Astrocyte (in vitro differentiated cells and primary cell): Measurements from ENCODE around the gene LGALS3BP. TPM values are rescaled to one million over a fixed set of nuclear protein-coding genes. Genes with fewer than 3 reads are reported as not detected.
"Not testable (repeated sequence)": the region's sequence is repeated elsewhere in the genome, so short reads cannot be mapped to it uniquely, and the experiment has no call there.

Experiments
- DNase-seq: peaks from one replicate; pipeline ENCODE4 v3.0.0-alpha.2; 2010; ENCODE audit warnings: low read depth
- FAIRE-seq: peaks from 2 replicates; lab custom pipeline; 2011; peaks lifted over from hg19 to GRCh38; lab: Jason Lieb, UNC
- H2AFZ ChIP-seq: 2 replicates; pipeline ENCODE4 v1.6.0; 2012; ENCODE audit warnings: low read depth, low read length, inconsistent platforms
- H3K27ac ChIP-seq: 2 replicates; pipeline ENCODE4 v1.5.1; 2011; ENCODE audit warnings: low read depth, low read length, inconsistent platforms
- H3K27me3 ChIP-seq: 2 replicates; pipeline ENCODE4 v1.6.0; 2011; ENCODE audit warnings: low read length, inconsistent platforms; ENCODE audit not compliant: insufficient read depth
- H3K36me3 ChIP-seq: 2 replicates; pipeline ENCODE4 v1.5.1; 2011; ENCODE audit warnings: low read length, inconsistent platforms; ENCODE audit not compliant: insufficient read depth
- H3K4me1 ChIP-seq: 2 replicates; pipeline ENCODE4 v1.5.1; 2011; ENCODE audit warnings: low read length, inconsistent platforms; ENCODE audit not compliant: insufficient read depth
- H3K4me2 ChIP-seq: 2 replicates; pipeline ENCODE4 v1.6.0; 2012; ENCODE audit warnings: low read length, inconsistent platforms
- H3K4me3 ChIP-seq: 2 replicates; pipeline ENCODE4 v1.5.1; 2011; ENCODE audit warnings: low read depth, mild to moderate bottlenecking, low read length, inconsistent platforms; ENCODE audit not compliant: insufficient read depth
- H3K79me2 ChIP-seq: 2 replicates; pipeline ENCODE4 v1.6.0; 2012; ENCODE audit warnings: mild to moderate bottlenecking, low read length, inconsistent platforms; ENCODE audit not compliant: insufficient read depth
- H3K9ac ChIP-seq: 2 replicates; pipeline ENCODE4 v1.6.0; 2012; ENCODE audit warnings: mild to moderate bottlenecking, low read length, inconsistent platforms
- H3K9me3 ChIP-seq: 2 replicates; pipeline ENCODE4 v1.5.1; 2012; ENCODE audit warnings: low read depth, mild to moderate bottlenecking, low read length, inconsistent platforms; ENCODE audit not compliant: insufficient read depth
- H4K20me1 ChIP-seq: 2 replicates; pipeline ENCODE4 v1.6.0; 2012; ENCODE audit warnings: low read length, inconsistent platforms; ENCODE audit not compliant: insufficient read depth
- H3K27ac Mint-ChIP-seq: one replicate; pipeline ENCODE4 v1.8.0; 2021; ENCODE audit warnings: mild to moderate bottlenecking, mixed read lengths; ENCODE audit not compliant: unreplicated experiment
- H3K27me3 Mint-ChIP-seq: one replicate; pipeline ENCODE4 v1.8.0; 2021; ENCODE audit warnings: low read depth, mixed read lengths; ENCODE audit not compliant: unreplicated experiment
- H3K36me3 Mint-ChIP-seq: one replicate; pipeline ENCODE4 v1.8.0; 2021; ENCODE audit warnings: low read depth, mixed read lengths; ENCODE audit not compliant: unreplicated experiment
- H3K4me1 Mint-ChIP-seq: one replicate; pipeline ENCODE4 v1.8.0; 2021; ENCODE audit warnings: low read depth, mixed read lengths; ENCODE audit not compliant: unreplicated experiment
- H3K4me3 Mint-ChIP-seq: one replicate; pipeline ENCODE4 v1.8.0; 2021; ENCODE audit warnings: mild to moderate bottlenecking, moderate library complexity, mixed read lengths; ENCODE audit not compliant: unreplicated experiment
- H3K9me3 Mint-ChIP-seq: one replicate; pipeline ENCODE4 v1.8.0; 2021; ENCODE audit warnings: mild to moderate bottlenecking, mixed read lengths; ENCODE audit not compliant: unreplicated experiment
- EZH2 ChIP-seq: IDR thresholded peaks from 2 replicates; pipeline ENCODE4 v1.6.1; 2012; ENCODE audit warnings: mild to moderate bottlenecking, low read length, inconsistent platforms; ENCODE audit not compliant: insufficient read depth
- total RNA-seq: library from RNA; stranded (reverse); gene quantifications from 2 replicates; pipeline ENCODE4 v1.2.1, GENCODE V29; 2021
- TF ChIP-seq, protein P1 (sequence below): IDR thresholded peaks from 2 replicates; pipeline ENCODE4 v1.5.1; 2011; ENCODE audit warnings: low read depth, mild to moderate bottlenecking, inconsistent platforms, low read length, moderate library complexity; ENCODE audit not compliant: insufficient read depth

LGALS3BP gene
- total RNA-seq, 1 donor from 2014 or later: 495 TPM

DNA sequence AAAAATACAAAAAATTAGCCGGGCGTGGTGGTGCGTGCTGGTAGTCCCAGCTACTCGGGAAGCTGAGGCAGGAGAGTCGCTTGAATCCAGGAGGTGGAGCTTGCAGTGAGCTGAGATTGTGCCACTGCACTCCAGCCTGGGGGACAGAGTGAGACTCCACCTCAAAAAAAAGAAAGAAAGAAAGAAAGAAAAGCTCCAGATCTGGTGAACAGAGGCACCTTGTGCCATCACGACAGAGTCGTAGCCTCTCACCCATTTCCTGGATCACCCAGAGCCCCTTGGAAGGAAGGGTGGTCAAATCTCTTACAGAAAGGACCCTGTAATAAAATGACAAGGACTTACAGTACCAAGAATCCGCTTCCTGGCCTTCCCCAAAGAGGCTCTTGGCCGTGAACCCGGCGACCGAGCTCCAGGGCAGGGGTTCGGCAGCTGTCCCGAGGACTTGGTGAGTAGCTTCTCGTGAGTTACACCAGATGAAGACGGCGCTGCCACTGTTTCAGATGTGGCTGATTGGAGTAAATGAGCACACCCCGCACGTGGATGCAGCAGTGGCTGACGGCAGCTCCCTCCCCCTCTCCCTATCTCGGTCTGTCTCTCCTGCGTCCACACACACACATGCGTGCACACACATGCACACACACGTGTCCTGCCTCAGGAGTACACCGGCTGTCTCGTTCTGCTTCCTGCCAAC is 13.5 kb downstream of the LGALS3BP start:
- H3K27me3 Mint-ChIP-seq: peaks cover 7% of the 10 kb centered on the region
- DNase-seq: no peak
- FAIRE-seq: no peak
- no peak overlapping the region for H3K4me3 Mint-ChIP-seq
- no peaks in the 10 kb centered on the region for H3K9me3 ChIP-seq
- no peak overlapping the region for H2AFZ ChIP-seq
- H3K36me3 Mint-ChIP-seq: peaks cover 17% of the 10 kb centered on the region
- no peak overlapping the region for H3K4me2 ChIP-seq
- H3K4me3 ChIP-seq: no peak overlapping the region
- H4K20me1 ChIP-seq: peaks cover 15% of the 10 kb centered on the region
- peaks cover 3% of the 10 kb centered on the region for H3K79me2 ChIP-seq
- H3K36me3 ChIP-seq: no peaks in the 10 kb centered on the region
- no peak overlapping the region for H3K9ac ChIP-seq
- H3K27ac Mint-ChIP-seq: no peak overlapping the region
- peaks cover 3% of the 10 kb centered on the region for H3K4me1 Mint-ChIP-seq
- H3K27me3 ChIP-seq: no peaks in the 10 kb centered on the region
- H3K9me3 Mint-ChIP-seq: no peaks in the 10 kb centered on the region
- peaks cover 9% of the 10 kb centered on the region for H3K4me1 ChIP-seq
- H3K27ac ChIP-seq: no peak overlapping the region
- TF ChIP-seq EZH2: no peak
- TF ChIP-seq, protein P1, sequence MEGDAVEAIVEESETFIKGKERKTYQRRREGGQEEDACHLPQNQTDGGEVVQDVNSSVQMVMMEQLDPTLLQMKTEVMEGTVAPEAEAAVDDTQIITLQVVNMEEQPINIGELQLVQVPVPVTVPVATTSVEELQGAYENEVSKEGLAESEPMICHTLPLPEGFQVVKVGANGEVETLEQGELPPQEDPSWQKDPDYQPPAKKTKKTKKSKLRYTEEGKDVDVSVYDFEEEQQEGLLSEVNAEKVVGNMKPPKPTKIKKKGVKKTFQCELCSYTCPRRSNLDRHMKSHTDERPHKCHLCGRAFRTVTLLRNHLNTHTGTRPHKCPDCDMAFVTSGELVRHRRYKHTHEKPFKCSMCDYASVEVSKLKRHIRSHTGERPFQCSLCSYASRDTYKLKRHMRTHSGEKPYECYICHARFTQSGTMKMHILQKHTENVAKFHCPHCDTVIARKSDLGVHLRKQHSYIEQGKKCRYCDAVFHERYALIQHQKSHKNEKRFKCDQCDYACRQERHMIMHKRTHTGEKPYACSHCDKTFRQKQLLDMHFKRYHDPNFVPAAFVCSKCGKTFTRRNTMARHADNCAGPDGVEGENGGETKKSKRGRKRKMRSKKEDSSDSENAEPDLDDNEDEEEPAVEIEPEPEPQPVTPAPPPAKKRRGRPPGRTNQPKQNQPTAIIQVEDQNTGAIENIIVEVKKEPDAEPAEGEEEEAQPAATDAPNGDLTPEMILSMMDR: no peak

DNA sequence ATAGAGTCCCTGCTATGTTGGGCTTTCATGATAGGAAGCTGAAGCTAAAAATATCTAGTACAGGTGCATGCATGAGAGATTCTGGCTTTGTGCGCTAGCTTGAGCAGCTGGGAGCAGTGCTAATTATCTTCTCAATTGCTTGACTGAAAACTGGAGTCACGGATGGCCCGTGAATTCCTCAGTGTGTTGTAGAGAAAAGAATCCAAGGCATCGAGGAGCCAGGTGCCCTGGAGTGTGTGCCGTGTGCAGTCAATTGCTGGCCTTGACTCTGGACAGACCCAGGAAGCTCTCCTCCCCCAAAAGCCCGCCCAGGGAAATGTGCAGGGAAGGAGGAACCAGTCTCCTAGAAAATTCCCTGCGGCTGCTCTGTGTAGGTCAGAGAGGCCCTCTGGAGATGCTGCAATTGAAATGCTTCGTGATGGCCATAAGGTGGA is 14.2 kb downstream of the LGALS3BP start:
- Mint-ChIP-seq H3K36me3 (peaks cover 13% of the 10 kb centered on the region), H3K4me3 (no peak overlapping the region), H3K27ac (no peak overlapping the region), H3K4me1 (no peaks in the 10 kb centered on the region), H3K9me3 (no peaks in the 10 kb centered on the region), H3K27me3 (peaks cover 7% of the 10 kb centered on the region)
- Histone ChIP-seq H3K4me2 (no peak overlapping the region), H3K9me3 (no peaks in the 10 kb centered on the region), H3K4me1 (peaks cover 9% of the 10 kb centered on the region), H3K79me2 (peaks cover 3% of the 10 kb centered on the region), H3K36me3 (no peaks in the 10 kb centered on the region), H3K27me3 (no peaks in the 10 kb centered on the region), H3K4me3 (no peak overlapping the region), H3K27ac (no peak overlapping the region), H4K20me1 (peaks cover 10% of the 10 kb centered on the region), H2AFZ (no peak overlapping the region), H3K9ac (no peak overlapping the region)
- DNase-seq (no peak), FAIRE-seq (no peak)
- TF ChIP-seq EZH2: no peak
- TF ChIP-seq, protein P1: no peak

DNA sequence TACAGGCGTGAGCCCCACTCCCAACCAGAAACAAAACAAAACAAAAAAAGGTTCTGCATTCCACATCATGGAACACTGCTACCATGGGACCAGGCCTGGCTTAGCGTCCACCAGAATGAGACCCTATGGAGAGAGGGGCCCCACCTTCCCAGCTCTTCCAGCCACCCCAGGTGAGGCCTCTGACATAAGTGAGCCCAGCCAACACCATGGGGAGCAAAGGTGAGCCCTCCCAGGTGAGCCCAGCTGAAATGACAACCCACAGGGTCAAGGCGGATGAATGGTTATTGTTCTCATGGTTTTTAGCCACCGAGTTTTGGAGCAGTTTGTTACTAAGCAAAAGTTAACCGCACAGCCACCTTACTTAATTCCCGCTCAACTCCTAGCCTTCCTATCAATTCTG is 16.3 kb downstream of the LGALS3BP start:
- no peak for FAIRE-seq
- H4K20me1 ChIP-seq: no peaks in the 10 kb centered on the region
- peaks cover 14% of the 10 kb centered on the region for H3K4me1 ChIP-seq
- no peaks in the 10 kb centered on the region for H3K9me3 ChIP-seq
- H3K4me2 ChIP-seq: no peak overlapping the region
- Mint-ChIP-seq H3K4me3 (no peak overlapping the region), H3K27ac (no peak overlapping the region), H3K4me1 (peaks cover 4% of the 10 kb centered on the region), H3K9me3 (no peaks in the 10 kb centered on the region), H3K27me3 (peaks cover 7% of the 10 kb centered on the region), H3K36me3 (peaks cover 9% of the 10 kb centered on the region)
- DNase-seq: no peak
- H3K9ac ChIP-seq: no peak overlapping the region
- H3K36me3 ChIP-seq: no peaks in the 10 kb centered on the region
- no peaks in the 10 kb centered on the region for H3K27me3 ChIP-seq
- H2AFZ ChIP-seq: no peak overlapping the region
- no peak overlapping the region for H3K4me3 ChIP-seq
- H3K27ac ChIP-seq: no peak overlapping the region
- H3K79me2 ChIP-seq: no peaks in the 10 kb centered on the region
- TF ChIP-seq, protein P1: no peak
- TF ChIP-seq EZH2: no peak

DNA sequence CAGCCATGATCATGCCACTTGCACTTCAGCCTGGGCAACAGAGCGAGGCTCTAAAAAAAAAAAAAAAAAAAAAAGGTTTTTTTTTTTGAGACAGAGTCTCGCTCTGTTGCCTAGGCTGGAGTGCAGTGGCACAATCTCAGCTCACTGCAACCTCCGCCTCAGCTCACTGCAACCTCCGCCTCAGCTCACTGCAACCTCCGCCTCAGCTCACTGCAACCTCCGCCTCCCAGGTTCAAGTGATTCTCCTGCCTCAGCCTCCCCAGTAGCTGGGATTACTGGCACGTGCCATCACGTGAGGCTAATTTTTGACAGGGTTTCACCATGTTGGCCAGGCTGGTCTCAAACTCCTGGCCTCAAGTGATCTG is 16.8 kb downstream of the LGALS3BP start:
- H3K27me3 ChIP-seq, H3K27me3 Mint-ChIP-seq, H3K27ac Mint-ChIP-seq, H3K79me2 ChIP-seq, DNase-seq, FAIRE-seq, H4K20me1 ChIP-seq, H3K36me3 ChIP-seq, H3K9me3 ChIP-seq, H3K36me3 Mint-ChIP-seq, H3K4me2 ChIP-seq, H3K9ac ChIP-seq, H3K27ac ChIP-seq, H3K9me3 Mint-ChIP-seq, H3K4me3 Mint-ChIP-seq, H3K4me3 ChIP-seq, H2AFZ ChIP-seq, H3K4me1 Mint-ChIP-seq: not testable (repeated sequence)
- H3K4me1 ChIP-seq: peaks cover 14% of the 10 kb centered on the region
